ENCODE data around the gene PROS1. TPM values are rescaled to one million over a fixed set of nuclear protein-coding genes. Genes with fewer than 3 reads are reported as not detected.
"Not testable (repeated sequence)": the region's sequence is repeated elsewhere in the genome, so short reads cannot be mapped to it uniquely, and the experiment has no call there.

PROS1 gene
- total RNA-seq, 3 donors from 2014 or later: 0.08 to 0.33 (median 0.32) TPM

DNA sequence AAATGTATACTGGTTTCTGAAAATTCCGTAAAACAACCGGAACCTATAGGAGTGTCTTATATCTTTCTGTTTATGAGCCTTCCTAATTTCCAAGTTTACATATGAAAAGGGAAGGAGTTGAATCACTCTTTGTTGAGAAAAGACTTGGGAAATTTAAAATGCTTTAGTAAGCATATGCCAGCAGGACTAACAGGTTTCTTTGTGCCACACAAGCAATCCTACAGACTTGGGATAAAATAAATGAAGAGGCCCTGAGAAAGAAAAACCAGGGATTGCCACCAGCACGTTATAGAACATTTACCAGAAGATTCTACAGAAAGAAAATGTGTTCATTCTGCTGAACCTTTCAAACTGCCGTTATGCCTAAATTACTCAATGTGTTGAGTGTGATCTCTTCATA, 96.3 kb downstream of the PROS1 start:
- not testable (repeated sequence) for H3K9me3 Mint-ChIP-seq; H3K36me3 Mint-ChIP-seq (ENCODE audit: insufficient read depth); ATAC-seq; H3K27me3 Mint-ChIP-seq (ENCODE audit: low read depth); H3K4me1 Mint-ChIP-seq (ENCODE audit: low read depth); DNase-seq; H3K4me3 Mint-ChIP-seq

DNA sequence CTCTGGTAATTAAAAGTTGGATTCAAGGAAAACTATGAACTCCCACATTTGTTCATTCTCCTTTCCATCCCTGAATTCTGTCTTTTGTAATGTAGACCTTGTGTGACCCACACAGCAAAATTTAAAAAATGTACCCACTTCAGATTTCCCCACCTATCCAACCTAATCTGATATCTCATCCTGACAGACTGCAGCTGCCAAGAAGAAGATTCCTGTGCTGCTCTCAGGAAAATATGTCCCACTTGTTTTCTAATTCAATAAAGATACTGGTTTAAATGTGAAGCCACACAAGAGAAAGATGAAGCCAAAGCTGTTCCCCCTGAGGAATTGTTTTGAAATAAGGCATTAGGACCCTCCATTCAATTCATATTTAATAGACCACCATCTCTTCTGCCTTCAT, 100.3 kb downstream of the PROS1 start:
- ATAC-seq: not testable (repeated sequence)

DNA sequence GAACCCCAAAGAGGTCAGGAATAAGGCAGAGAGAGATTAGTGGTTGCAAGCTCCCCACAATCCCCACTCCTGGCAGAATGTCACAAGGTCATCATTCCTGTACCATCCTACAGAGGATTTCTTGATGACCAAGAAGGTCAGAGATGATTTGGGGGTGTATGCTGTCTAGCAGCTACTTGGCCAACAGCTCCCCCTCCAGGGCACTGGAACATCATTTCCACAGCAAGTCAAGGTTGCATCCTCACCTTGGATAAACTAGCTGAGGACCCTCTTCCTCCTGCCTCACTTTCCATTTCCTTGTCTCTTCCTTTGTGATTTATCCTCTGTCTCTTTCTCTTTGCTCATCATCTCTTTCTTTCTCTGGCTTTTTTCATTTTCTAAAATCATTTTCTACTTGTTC, 106.3 kb downstream of the PROS1 start:
- Mint-ChIP-seq H3K9me3 (no peaks in the 10 kb centered on the region), H3K27me3 (ENCODE audit: low read depth) (no peaks in the 10 kb centered on the region), H3K4me3 (no peak overlapping the region), H3K4me1 (ENCODE audit: low read depth) (no peaks in the 10 kb centered on the region), H3K36me3 (ENCODE audit: insufficient read depth) (no peaks in the 10 kb centered on the region)
- DNase-seq: no peak
- ATAC-seq: no peak

More for the DNA sequence above, 100.3 kb downstream of the PROS1 start:
- H3K9me3 Mint-ChIP-seq; H3K4me3 Mint-ChIP-seq; H3K27me3 Mint-ChIP-seq (ENCODE audit: low read depth); H3K36me3 Mint-ChIP-seq (ENCODE audit: insufficient read depth); H3K4me1 Mint-ChIP-seq (ENCODE audit: low read depth); DNase-seq: not testable (repeated sequence)

DNA sequence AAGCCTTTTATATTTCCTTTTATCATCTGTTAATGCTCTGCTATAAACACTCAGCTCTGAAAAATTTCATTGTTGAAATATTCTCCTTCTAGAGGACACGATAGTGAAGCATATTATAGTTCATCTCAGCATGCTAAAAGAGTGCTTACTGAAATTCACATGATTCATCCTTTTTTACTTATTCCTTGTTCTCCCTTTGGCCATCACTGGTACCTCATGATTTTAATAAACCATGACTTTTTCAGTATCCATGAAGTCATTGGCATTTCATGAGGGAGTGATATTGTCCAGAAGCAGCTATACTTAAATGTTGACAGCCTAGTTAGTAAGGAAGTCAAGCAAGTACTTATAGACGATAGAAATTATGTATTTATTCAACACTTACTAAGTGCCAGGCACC, 112.7 kb downstream of the PROS1 start:
- DNase-seq (no peak), ATAC-seq (no peak)
- Mint-ChIP-seq H3K4me3 (no peak overlapping the region), H3K9me3 (no peaks in the 10 kb centered on the region), H3K4me1 (ENCODE audit: low read depth) (no peaks in the 10 kb centered on the region), H3K27me3 (ENCODE audit: low read depth) (no peaks in the 10 kb centered on the region), H3K36me3 (ENCODE audit: insufficient read depth) (no peaks in the 10 kb centered on the region)

DNA sequence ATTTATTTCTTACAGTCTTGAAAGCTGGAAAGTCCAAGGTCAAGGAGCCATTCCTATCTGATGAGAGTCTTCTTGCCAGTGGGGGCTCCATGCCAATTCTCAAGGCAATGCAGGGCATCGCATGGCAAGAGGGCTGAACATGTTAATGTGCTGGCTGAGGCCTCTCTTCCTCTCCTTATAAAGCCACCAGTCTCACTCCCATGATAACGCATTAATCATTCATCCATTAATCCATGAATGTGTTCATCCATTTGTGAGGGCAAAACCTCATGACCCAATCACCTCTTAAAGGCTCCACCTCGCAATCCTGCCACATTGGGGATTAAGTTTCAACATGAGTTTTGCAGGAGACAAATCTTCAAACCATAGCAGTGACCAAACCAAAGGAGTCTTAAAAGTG, 118.3 kb downstream of the PROS1 start:
- no peaks in the 10 kb centered on the region for H3K36me3 Mint-ChIP-seq (ENCODE audit: insufficient read depth)
- H3K4me1 Mint-ChIP-seq (ENCODE audit: low read depth): no peaks in the 10 kb centered on the region
- ATAC-seq: no peak
- no peaks in the 10 kb centered on the region for H3K9me3 Mint-ChIP-seq
- peaks cover 2% of the 10 kb centered on the region for H3K27me3 Mint-ChIP-seq (ENCODE audit: low read depth)
- no peak for DNase-seq
- H3K4me3 Mint-ChIP-seq: no peak overlapping the region

DNA sequence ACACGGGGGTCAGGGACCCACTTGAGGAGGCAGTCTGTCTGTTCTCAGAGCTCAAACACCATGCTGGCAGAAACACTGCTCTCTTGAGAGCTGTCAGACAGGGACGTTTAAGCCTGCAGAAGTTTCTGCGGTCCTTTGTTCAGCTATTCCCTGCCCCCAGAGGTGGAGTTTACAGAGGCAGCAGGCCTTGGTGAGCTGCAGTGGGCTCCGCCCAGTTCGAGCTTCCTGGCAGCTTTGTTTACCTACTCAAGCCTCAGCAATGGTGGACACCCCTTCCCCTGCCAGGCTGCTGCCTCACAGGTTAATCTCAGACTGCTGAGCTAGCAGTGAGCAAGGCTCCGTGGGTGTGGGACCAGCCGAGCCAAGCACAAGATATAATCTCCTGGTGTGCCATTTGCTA, 121.5 kb downstream of the PROS1 start:
- H3K9me3 Mint-ChIP-seq; H3K4me1 Mint-ChIP-seq (ENCODE audit: low read depth); ATAC-seq; H3K27me3 Mint-ChIP-seq (ENCODE audit: low read depth); H3K4me3 Mint-ChIP-seq; H3K36me3 Mint-ChIP-seq (ENCODE audit: insufficient read depth); DNase-seq: not testable (repeated sequence)

DNA sequence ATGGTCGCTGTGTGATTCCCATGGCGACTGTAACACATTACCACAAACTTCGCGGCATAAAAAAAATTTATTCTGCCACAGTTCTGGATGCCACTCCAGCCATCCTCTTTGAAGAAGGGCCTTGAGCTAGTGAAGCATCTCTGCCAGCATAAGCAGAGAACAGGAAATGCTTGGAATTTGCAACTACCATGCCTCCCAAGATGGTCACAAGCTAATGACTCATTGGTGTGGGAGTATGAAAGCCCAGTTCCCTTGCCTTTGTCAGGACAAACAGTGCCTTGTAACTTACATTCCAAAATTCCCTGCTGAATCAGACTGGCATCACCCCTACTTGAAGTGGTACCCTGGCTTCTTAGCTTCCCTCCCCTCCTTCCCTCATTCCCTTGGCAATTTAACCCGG, 129.7 kb downstream of the PROS1 start:
- Mint-ChIP-seq H3K9me3 (no peaks in the 10 kb centered on the region), H3K27me3 (ENCODE audit: low read depth) (no peaks in the 10 kb centered on the region), H3K4me3 (no peak overlapping the region), H3K36me3 (ENCODE audit: insufficient read depth) (no peaks in the 10 kb centered on the region), H3K4me1 (ENCODE audit: low read depth) (peaks cover 3% of the 10 kb centered on the region)
- no peak for DNase-seq
- ATAC-seq: no peak

DNA sequence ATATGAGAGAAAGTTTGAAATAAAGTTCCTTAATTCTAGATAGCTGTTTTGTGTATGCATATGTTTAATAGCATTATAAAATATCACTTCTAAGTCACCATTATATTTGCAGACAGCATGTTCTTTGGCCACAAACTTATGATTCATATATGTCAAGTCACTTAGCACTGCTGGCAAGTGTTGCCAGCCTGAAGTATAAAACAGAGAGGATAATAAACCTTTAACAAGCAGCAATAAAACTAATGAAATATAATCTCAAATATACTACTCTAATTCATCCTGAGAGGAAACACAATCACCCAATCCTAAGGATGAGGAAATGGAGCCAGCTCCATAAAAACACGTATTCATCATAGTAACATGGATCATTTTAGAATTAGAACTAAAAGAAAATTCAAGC, 134.5 kb downstream of the PROS1 start:
- H3K4me3 Mint-ChIP-seq; ATAC-seq; H3K4me1 Mint-ChIP-seq (ENCODE audit: low read depth); DNase-seq; H3K36me3 Mint-ChIP-seq (ENCODE audit: insufficient read depth); H3K27me3 Mint-ChIP-seq (ENCODE audit: low read depth); H3K9me3 Mint-ChIP-seq: not testable (repeated sequence)

Other genes with a start within 250 kb of the PROS1 start
- gene ARL13B, start 6.3 kb upstream of the PROS1 start, total RNA-seq: 10 to 100 TPM in 2 of 3 donors, 1 to 10 TPM in 1; 9.0 to 13.0 (median 11.6) TPM
- gene STX19, start 54.7 kb upstream of the PROS1 start, total RNA-seq: not detected
- gene DHFR2, start 89.0 kb upstream of the PROS1 start, total RNA-seq: 1 to 10 TPM; 5.2 to 7.5 (median 7.1) TPM
- 10 to 100 TPM; 14.0 to 19.3 (median 14.5) TPM for gene NSUN3, start 89.2 kb upstream of the PROS1 start, total RNA-seq